Esophagus squamous epithelium (tissue), 5 donors: ENCODE results near the gene LPP. TPM values are rescaled to one million over a fixed set of nuclear protein-coding genes. Genes with fewer than 3 reads are reported as not detected.
A peak's percentile ranks its signal among the peaks of the same experiment; 100 is the strongest.

ENCODE experiments used
- DNase-seq: peaks from one replicate; lab custom pipeline; 2025; lab: John Stamatoyannopoulos, UW
- H3K27ac ChIP-seq, 4 donors: fragments of 200-600 bp; sonication (generic); one replicate each; pipeline ENCODE4 v1.5.1; 2016 to 2019; ENCODE audit warnings: mild to moderate bottlenecking in 1 of 4
- H3K27me3 ChIP-seq, 4 donors: fragments of 200-600 bp; sonication (generic); 1 replicate in 3 of 4; 2 replicates in 1 of 4; pipeline versions ENCODE4 v1.5.1 to v1.6.0; 2017 to 2021; ENCODE audit warnings: antibody characterized with exemption in 1 of 4
- H3K36me3 ChIP-seq, 3 donors: fragments of 200-600 bp; sonication (generic); one replicate each; pipeline ENCODE4 v1.5.1; 2016 to 2019
- H3K4me1 ChIP-seq, 3 donors: fragments of 200-600 bp; sonication (generic); one replicate each; pipeline ENCODE4 v1.5.1; 2017 to 2019
- H3K4me3 ChIP-seq, 4 donors: fragments of 200-600 bp; sonication (generic); 1 replicate in 3 of 4; 2 replicates in 1 of 4; pipeline ENCODE4 v1.5.1; 2016 to 2019; ENCODE audit warnings: mild to moderate bottlenecking in 2 of 4, moderate library complexity in 1 of 4
- H3K9me3 ChIP-seq, 3 donors: fragments of 200-600 bp; sonication (generic); one replicate each; pipeline ENCODE4 v1.5.1; 2016 to 2019
- POLR2A ChIP-seq, 4 donors: fragments of 450-650 bp; IDR thresholded peaks; one replicate each; pipeline ENCODE4 v1.6.1; 2017; ENCODE audit warnings: antibody characterized with exemption in 4 of 4, mild to moderate bottlenecking in 4 of 4, moderate library complexity in 3 of 4
- WGBS, 2 donors: methylation state at CpG; one replicate each; pipeline ENCODE4 v1.1.5; 2018; 5-methylcytosine and 5-hydroxymethylcytosine counted together
- intact Hi-C: fragments of 100-400 bp; cut with DNase I; formaldehyde crosslinking; loops from one replicate; pipeline ENCODE4 v1.15.0; 2022
- total RNA-seq, 4 donors: library from RNA; depleted of rRNA; stranded (reverse); fragments of >200 nt; gene quantifications; one replicate each; pipeline ENCODE4 v1.1.0, GENCODE V29; 2016
- TF ChIP-seq, protein P1 (sequence below), 6 experiments: fragments of 450-650 bp in 4 of 6; fragments of 200-600 bp in 2 of 6; sonication (generic) in 2 of 6; IDR thresholded peaks; one replicate each; pipeline ENCODE4 v1.5.1; 2016 to 2019; ENCODE audit warnings: antibody characterized with exemption in 6 of 6, mild to moderate bottlenecking in 4 of 6, moderate library complexity in 4 of 6
- donor health status: DM: yes; HTN: yes; CAD: no.

The LPP gene
- total RNA-seq, 4 donors from 2014 or later, result 41.4 to 369 (median 97.3) TPM

DNA sequence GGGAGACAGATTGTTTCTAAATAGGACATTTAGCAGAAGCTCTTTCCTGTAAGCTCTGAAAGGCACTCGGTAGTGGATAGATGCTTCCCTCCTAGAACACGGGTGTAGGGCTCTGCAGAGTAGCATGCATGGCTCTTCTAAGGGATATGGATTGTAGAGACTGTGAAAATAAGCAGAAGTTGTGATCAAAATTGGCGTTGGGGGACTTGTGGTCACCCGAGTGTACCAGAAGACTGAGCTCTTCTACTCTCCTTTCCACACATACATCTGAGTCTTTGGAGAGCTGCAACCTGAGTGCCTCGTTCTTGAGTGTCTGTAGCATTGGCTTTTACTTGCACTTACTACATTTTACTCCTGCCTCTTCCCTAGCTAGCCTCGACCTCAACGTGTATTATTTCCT, 197.7 kb downstream of the LPP start:
- Histone ChIP-seq H3K4me3 (no peak overlapping the region), H3K4me1 (peaks cover 0 to 35% (median 18%) of the 10 kb centered on the region in 3 donors), H3K36me3 (peaks cover 0 to 8% (median 0%) of the 10 kb centered on the region in 3 donors), H3K27ac (peak overlapping the region in 1 of 4 donors; percentile 14), H3K9me3 (no peaks in the 10 kb centered on the region), H3K27me3 (no peaks in the 10 kb centered on the region)
- WGBS, 2 donors, result 81 to 85% methylated on average over 7 of the region's 7 CpGs
- DNase-seq, result no peak
- TF ChIP-seq, protein P1, sequence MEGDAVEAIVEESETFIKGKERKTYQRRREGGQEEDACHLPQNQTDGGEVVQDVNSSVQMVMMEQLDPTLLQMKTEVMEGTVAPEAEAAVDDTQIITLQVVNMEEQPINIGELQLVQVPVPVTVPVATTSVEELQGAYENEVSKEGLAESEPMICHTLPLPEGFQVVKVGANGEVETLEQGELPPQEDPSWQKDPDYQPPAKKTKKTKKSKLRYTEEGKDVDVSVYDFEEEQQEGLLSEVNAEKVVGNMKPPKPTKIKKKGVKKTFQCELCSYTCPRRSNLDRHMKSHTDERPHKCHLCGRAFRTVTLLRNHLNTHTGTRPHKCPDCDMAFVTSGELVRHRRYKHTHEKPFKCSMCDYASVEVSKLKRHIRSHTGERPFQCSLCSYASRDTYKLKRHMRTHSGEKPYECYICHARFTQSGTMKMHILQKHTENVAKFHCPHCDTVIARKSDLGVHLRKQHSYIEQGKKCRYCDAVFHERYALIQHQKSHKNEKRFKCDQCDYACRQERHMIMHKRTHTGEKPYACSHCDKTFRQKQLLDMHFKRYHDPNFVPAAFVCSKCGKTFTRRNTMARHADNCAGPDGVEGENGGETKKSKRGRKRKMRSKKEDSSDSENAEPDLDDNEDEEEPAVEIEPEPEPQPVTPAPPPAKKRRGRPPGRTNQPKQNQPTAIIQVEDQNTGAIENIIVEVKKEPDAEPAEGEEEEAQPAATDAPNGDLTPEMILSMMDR (IDR thresholded peaks at IDR 0.05), result no peak
- TF ChIP-seq POLR2A (IDR thresholded peaks at IDR 0.05), result no peak
- intact Hi-C loops, result no loop called here

DNA sequence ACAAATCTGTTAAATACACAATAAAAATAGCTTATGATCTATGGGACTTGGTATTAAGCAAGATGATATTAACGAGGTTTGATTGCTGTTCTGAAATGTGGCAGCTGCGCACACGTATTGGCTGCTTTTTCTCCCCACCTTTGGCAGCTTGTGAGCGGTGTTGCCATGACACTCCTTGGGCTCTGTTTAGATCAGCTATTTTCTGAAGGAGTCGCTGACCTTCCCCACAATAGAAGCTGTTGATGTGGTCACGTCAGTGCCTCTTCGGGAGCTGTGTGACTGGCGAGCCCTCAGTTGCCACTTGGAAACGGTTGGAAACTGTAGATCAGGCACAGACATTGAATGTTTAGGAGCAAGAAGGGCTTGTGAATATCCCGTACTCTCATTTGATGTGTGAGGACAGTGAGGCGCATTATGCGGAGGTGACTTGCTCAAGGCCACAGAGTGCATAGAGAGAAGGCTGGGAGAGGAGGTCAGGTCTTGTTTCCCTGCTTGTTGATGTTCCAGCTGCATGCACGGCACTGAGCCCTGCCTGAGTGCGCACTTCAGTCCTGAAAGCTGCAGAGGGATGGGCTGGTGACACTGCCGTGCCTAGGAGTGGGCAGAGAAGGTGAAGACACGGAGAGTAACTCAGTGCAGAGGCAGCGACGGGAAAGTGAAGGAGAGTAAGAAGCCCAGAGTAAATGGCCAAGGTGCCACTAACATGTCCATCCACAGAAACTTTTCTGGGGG, 198.4 kb downstream of the LPP start:
- 79 to 85% methylated on average over 13 of the region's 18 CpGs for WGBS, 2 donors
- intact Hi-C loops, result no loop called here
- H3K36me3 ChIP-seq, result peaks cover 0 to 8% (median 0%) of the 10 kb centered on the region in 3 donors
- DNase-seq, result no peak
- no peaks in the 10 kb centered on the region for H3K27me3 ChIP-seq
- TF ChIP-seq POLR2A (IDR thresholded peaks at IDR 0.05), result no peak
- TF ChIP-seq, protein P1 (IDR thresholded peaks at IDR 0.05), result no peak
- peaks cover 0 to 36% (median 19%) of the 10 kb centered on the region in 3 donors for H3K4me1 ChIP-seq
- no peaks in the 10 kb centered on the region for H3K9me3 ChIP-seq
- H3K27ac ChIP-seq, result peak overlapping the region in 1 of 4 donors; percentile 14
- no peak overlapping the region for H3K4me3 ChIP-seq

DNA sequence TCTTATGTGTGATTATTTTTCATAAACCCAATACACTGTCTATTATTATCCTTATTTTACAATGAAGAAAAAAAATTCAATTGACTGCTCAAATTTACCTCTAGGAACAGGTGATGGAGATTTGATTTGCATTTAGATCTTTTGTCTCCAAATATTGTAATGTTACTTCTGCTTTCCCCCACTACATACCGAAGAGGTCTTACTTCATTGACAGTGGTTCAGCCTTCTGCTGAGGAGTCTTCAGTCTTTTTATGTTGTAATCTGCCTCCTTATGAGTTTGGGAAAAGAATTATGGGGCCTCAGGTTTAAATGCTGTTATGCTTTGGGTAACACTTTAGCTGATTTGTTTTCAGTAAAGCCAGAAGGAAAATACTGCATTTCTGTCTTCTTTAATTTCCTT, 199.5 kb downstream of the LPP start:
- Histone ChIP-seq H3K4me3 (no peak overlapping the region), H3K27me3 (no peaks in the 10 kb centered on the region), H3K36me3 (peaks cover 0 to 8% (median 0%) of the 10 kb centered on the region in 3 donors), H3K27ac (no peak overlapping the region), H3K4me1 (peaks cover 0 to 36% (median 19%) of the 10 kb centered on the region in 3 donors), H3K9me3 (no peaks in the 10 kb centered on the region)
- no peak for DNase-seq
- 81 to 88% methylated on average over 1 of the region's 1 CpG for WGBS, 2 donors
- TF ChIP-seq POLR2A (IDR thresholded peaks at IDR 0.05), result no peak
- TF ChIP-seq, protein P1 (IDR thresholded peaks at IDR 0.05), result no peak
- intact Hi-C loops, result no loop called here

DNA sequence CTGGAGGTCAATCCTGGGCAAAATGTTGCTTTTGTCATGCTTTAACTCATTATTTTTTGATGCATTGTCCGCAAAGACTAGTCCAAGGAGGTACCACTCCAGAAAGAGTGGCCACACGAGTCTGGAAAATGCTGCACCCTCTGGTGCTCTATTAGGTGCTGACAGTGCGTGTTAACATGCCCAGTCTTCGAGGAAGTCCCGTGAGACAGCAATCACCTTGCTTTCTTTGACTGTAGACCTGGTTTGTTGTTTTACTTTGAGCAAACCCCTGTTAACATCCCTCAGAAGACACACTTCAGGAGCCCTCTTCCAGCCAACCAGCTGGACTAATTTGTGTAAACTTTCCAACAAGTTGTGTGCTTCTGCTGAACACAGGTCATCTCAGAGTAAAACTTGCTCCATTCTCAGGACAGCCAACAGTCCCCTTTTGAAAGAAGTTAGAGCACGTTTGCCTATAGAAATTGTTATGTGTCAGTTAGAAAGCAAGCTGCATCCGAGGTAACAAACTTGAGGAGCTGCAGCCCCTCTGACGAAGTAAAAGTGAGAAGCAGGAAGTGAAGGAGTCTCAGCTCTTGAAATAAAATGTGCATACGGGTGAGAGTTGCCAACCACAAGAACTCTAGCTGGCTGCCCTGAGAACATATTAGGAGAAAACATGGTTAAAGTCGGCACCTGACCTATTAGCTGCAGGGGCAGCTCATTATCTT, 205.0 kb downstream of the LPP start:
- no peaks in the 10 kb centered on the region for H3K27me3 ChIP-seq
- WGBS, 2 donors, result 69 to 84% methylated on average over 8 to 10 of the region's 10 CpGs
- peaks cover 0 to 45% (median 16%) of the 10 kb centered on the region in 3 donors for H3K4me1 ChIP-seq
- H3K4me3 ChIP-seq, result no peak overlapping the region
- TF ChIP-seq POLR2A (IDR thresholded peaks at IDR 0.05), result no peak
- TF ChIP-seq, protein P1 (IDR thresholded peaks at IDR 0.05), result no peak
- no peaks in the 10 kb centered on the region for H3K9me3 ChIP-seq
- no peaks in the 10 kb centered on the region for H3K36me3 ChIP-seq
- peak overlapping the region in 1 of 4 donors; percentile 6 for H3K27ac ChIP-seq
- DNase-seq, result no peak
- intact Hi-C loops, result no loop called here

DNA sequence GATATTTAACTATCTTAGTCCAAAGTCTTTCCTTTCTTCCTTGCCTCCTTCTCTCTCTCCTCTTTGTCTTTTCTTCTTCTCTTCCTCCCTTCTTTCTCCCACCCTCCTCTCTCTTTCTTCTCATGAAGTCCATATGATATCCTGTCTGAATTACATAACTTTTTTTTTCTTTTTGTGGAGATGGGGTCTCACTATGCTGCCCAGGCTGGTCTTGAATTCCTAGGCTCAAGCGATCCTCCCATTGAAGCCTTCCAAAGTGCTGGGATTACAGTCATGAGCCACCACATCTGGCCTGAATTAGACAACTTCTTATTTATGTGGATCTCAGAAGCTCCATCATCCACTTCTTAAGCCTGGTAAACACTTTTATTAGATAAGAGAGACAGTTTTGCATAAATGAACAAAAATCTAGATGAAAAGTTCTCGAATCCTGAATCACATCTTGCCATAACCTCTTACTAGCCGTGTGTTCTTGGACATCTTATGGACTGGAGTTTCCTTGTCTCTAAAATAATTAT, 206.5 kb downstream of the LPP start:
- H3K4me1 ChIP-seq, result peaks cover 0 to 51% (median 19%) of the 10 kb centered on the region in 3 donors
- intact Hi-C loops, result no loop called here

More for the DNA sequence above, 206.5 kb downstream of the LPP start:
- Histone ChIP-seq H3K4me3 (no peak overlapping the region), H3K27ac (no peak overlapping the region), H3K27me3 (no peaks in the 10 kb centered on the region), H3K9me3 (no peaks in the 10 kb centered on the region), H3K36me3 (no peaks in the 10 kb centered on the region)
- no peak for DNase-seq
- TF ChIP-seq, protein P1 (IDR thresholded peaks at IDR 0.05), result no peak
- no peak for TF ChIP-seq POLR2A (IDR thresholded peaks at IDR 0.05)
- 81 to 92% methylated on average over 3 of the region's 3 CpGs for WGBS, 2 donors
